Panc1 (cell line): ENCODE measurements around the gene DTX3. TPM values are rescaled to one million over a fixed set of nuclear protein-coding genes. Genes with fewer than 3 reads are reported as not detected.

Source experiments
- ATAC-seq: fragments of 200-7000 bp; cut with Tn5 transposase; 2 replicates; pipeline ENCODE4 v1.9.1; 2020; ENCODE audit warnings: mild to moderate bottlenecking, moderate library complexity
- Bru-seq: library from RNA; stranded (reverse); fragments of 400-500 nt; gene quantifications from one replicate; lab custom pipeline; 2021; lab: Mats Ljungman, UMichigan
- BruChase-seq, 2 experiments: library from RNA; stranded (reverse); fragments of 400-500 nt; gene quantifications; one replicate each; lab custom pipeline; 2021; lab: Mats Ljungman, UMichigan
- BruUV-seq: library from RNA; stranded (reverse); fragments of 400-500 nt; replicated peaks from 2 replicates; lab custom pipeline; 2021; lab: Mats Ljungman, UMichigan
- CTCF ChIA-PET: fragments of 300-600 bp; sonication (Branson Sonifier 250); formaldehyde crosslinking; loops from one replicate; lab custom pipeline; 2022; ENCODE audit warnings: antibody characterized with exemption; lab: Charles Lee
- POLR2A ChIA-PET: fragments of 300-600 bp; sonication (Branson Sonifier 250); formaldehyde crosslinking; loops from one replicate; lab custom pipeline; 2022; ENCODE audit warnings: antibody characterized with exemption; lab: Charles Lee
- DNase-seq: peaks from one replicate; pipeline ENCODE4 v3.0.0-alpha.2; 2010; ENCODE audit warnings: low read depth, low spot score
- H3K27ac ChIP-seq: 2 replicates; pipeline ENCODE4 v1.5.1; 2011; ENCODE audit warnings: mild to moderate bottlenecking, low read length, inconsistent platforms
- H3K27me3 ChIP-seq: fragments of 200-500 bp; sonication (Bioruptor generic); 2 replicates; pipeline ENCODE4 v1.6.0; 2014; ENCODE audit warnings: low read length, inconsistent platforms; ENCODE audit not compliant: control insufficient read depth, insufficient read depth
- H3K36me3 ChIP-seq: fragments of 200-500 bp; sonication (Bioruptor generic); 2 replicates; pipeline ENCODE4 v1.5.1; 2014; ENCODE audit warnings: inconsistent platforms, mild to moderate bottlenecking, low read length, moderate library complexity; ENCODE audit not compliant: control insufficient read depth, insufficient read depth
- H3K4me1 ChIP-seq: 2 replicates; pipeline ENCODE4 v1.5.1; 2011; ENCODE audit warnings: inconsistent platforms, mild to moderate bottlenecking, low read length, moderate library complexity; ENCODE audit not compliant: control insufficient read depth, insufficient read depth
- H3K4me3 ChIP-seq, 2 experiments: 2 replicates each; pipeline ENCODE4 v1.5.1; 2011 to 2012; ENCODE audit warnings: low read depth in 2 of 2, low read length in 2 of 2, mild to moderate bottlenecking in 2 of 2, inconsistent platforms in 1 of 2, moderate library complexity in 1 of 2
- H3K9me3 ChIP-seq: fragments of 200-500 bp; sonication (Bioruptor generic); 2 replicates; pipeline ENCODE4 v1.5.1; 2014; ENCODE audit warnings: low read depth, mild to moderate bottlenecking, inconsistent platforms, low read length, moderate library complexity; ENCODE audit not compliant: control insufficient read depth, insufficient read depth
- CTCF ChIP-seq: fragments of 450-650 bp; IDR thresholded peaks from 2 replicates; pipeline ENCODE4 v1.5.1; 2017; ENCODE audit warnings: mild to moderate bottlenecking
- POLR2AphosphoS5 ChIP-seq: IDR thresholded peaks from 2 replicates; pipeline ENCODE4 v1.6.1; 2012; ENCODE audit warnings: mild to moderate bottlenecking, low read depth, low read length, moderate library complexity
- REST ChIP-seq, 2 experiments: IDR thresholded peaks; 2 replicates each; pipeline ENCODE4 v1.6.1; 2011 to 2012; ENCODE audit warnings: low read depth in 2 of 2, control low read depth in 1 of 2, low read length in 1 of 2, mild to moderate bottlenecking in 1 of 2, moderate library complexity in 1 of 2; ENCODE audit not compliant: insufficient read depth in 1 of 2
- SIN3A ChIP-seq: IDR thresholded peaks from 2 replicates; pipeline ENCODE4 v1.6.1; 2012; ENCODE audit warnings: low read depth, mild to moderate bottlenecking, low read length, moderate library complexity, borderline replicate concordance; ENCODE audit not compliant: insufficient read depth
- TCF7L2 ChIP-seq: IDR thresholded peaks from 2 replicates; pipeline ENCODE4 v1.6.1; 2011; ENCODE audit warnings: mild to moderate bottlenecking, low read depth, low read length, inconsistent platforms
- in situ Hi-C: cut with HindIII; loops from 2 replicates; pipeline ENCODE4 v1.10.0; 2016; ENCODE audit warnings: low sequenced_read_pairs, low pct_unique_long_range_greater_than_20kb
- intact Hi-C: fragments of 100-400 bp; cut with micrococcal nuclease; formaldehyde crosslinking; loops from one replicate; pipeline ENCODE4 v1.10.0; 2022; ENCODE audit not compliant: unreplicated experiment
- long read RNA-seq: library from polyadenylated mRNA; unstranded; transcript quantifications from one replicate; pipeline ENCODE4 v2.0.0, GENCODE V29; 2021; ENCODE audit not compliant: unreplicated experiment
- polyA plus RNA-seq: library from polyadenylated mRNA; unstranded; fragments of >200 nt; gene quantifications from one replicate; pipeline ENCODE4 v1.2.1, GENCODE V29; 2012; ENCODE audit warnings: missing spikeins; ENCODE audit not compliant: insufficient read length
- total RNA-seq: library from RNA; stranded (reverse); gene quantifications from one replicate; pipeline ENCODE4 v1.2.1, GENCODE V29; 2021; ENCODE audit not compliant: unreplicated experiment

Gene DTX3
- total RNA-seq (37.8 TPM), Bru-seq, nascent RNA (percentile 66 among the genes with signal in this experiment), BruChase-seq, experiment 1, labeled RNA remaining after a 2-hour chase (percentile 79 among the genes with signal in this experiment), BruChase-seq, experiment 2, labeled RNA remaining after a 6-hour chase (percentile 89 among the genes with signal in this experiment)
- 55.1 TPM for polyA plus RNA-seq
- long read RNA-seq, partial matches to known transcripts = 1 of 16 reads
- long read RNA-seq, other reads (novel, unspliced or antisense) = 12 of 16 reads

- BruUV-seq = no TSS peak
- H3K9me3 ChIP-seq = no peaks in the 10 kb centered on the region
- no peaks in the 10 kb centered on the region for H3K27me3 ChIP-seq
- intact Hi-C loops = no loop called here
- ATAC-seq (peak; percentile 69), DNase-seq (no peak)
- ChIA-PET CTCF (interaction anchor here (0.6 kb wide), 1 partner anchor 31 kb away, joined by 4 read pairs; no protein-coding TSS in a partner anchor), POLR2A (no interaction called here)
- peaks cover 14% of the 10 kb centered on the region for H3K4me1 ChIP-seq
- TF ChIP-seq POLR2AphosphoS5 (no peak), SIN3A (no peak), TCF7L2 (no peak), REST (IDR thresholded peaks at IDR 0.05; ENCODE audit: insufficient read depth in 1 of 2, low read depth in 2 of 2, low read length in 1 of 2) (no peak), CTCF (no peak)
- peak within 1 kb of the TSS; percentile 85 for H3K27ac ChIP-seq
- peak within 1 kb of the TSS; percentile 51 to 82 for H3K4me3 ChIP-seq
- in situ Hi-C loops = no loop called here
- H3K36me3 ChIP-seq = 0 out of 2 replicates have a peak, but pooled peaks cover 3% of the 10 kb centered on the region
Observed at GRCh38 chr12:57604454-57604991, at the start of gene DTX3. DTX3 (plus strand) TSS chr12:57604824; CDS start chr12:57606518, 1,694 bp downstream.

- H3K4me3 ChIP-seq = no peak overlapping the region
- H3K27ac ChIP-seq = no peak overlapping the region
- BruUV-seq = no TSS peak
- TF ChIP-seq CTCF (no peak), REST (IDR thresholded peaks at IDR 0.05; ENCODE audit: insufficient read depth in 1 of 2, low read depth in 2 of 2, low read length in 1 of 2) (no peak), POLR2AphosphoS5 (no peak), TCF7L2 (no peak)
- intact Hi-C loops = no loop called here
- no peaks in the 10 kb centered on the region for H3K27me3 ChIP-seq
- no peaks in the 10 kb centered on the region for H3K36me3 ChIP-seq
- DNase-seq (no peak), ATAC-seq (no peak)
- ChIA-PET CTCF (no interaction called here), POLR2A (no interaction called here)
- H3K9me3 ChIP-seq = no peaks in the 10 kb centered on the region
- in situ Hi-C loops = no loop called here
- no peaks in the 10 kb centered on the region for H3K4me1 ChIP-seq
Observed at GRCh38 chr12:57554897-57555296, 49.7 kb upstream of the DTX3 start.
